DMS114 treated with DMSO at 0.1 percent for 48 hours (cell line): ENCODE measurements around the gene RHOA.
"Not testable (repeated sequence)": the region's sequence is repeated elsewhere in the genome, so short reads cannot be mapped to it uniquely, and the experiment has no call there.

Experiments used
- DNase-seq: peaks from one replicate; lab custom pipeline; 2025; ENCODE audit not compliant: unreplicated experiment; lab: John Stamatoyannopoulos, UW

The RHOA gene

GRCh38 chr3:49371946-49372345 is 39.8 kb downstream of the RHOA start:
- DNase-seq = no peak

- no peak for DNase-seq
These were observed 41.0 kb downstream of the RHOA start for GRCh38 chr3:49370585-49371290.

GRCh38 chr3:49362561-49362960 is 49.2 kb downstream of the RHOA start:
- DNase-seq = no peak

- DNase-seq = no peak
These were observed 52.2 kb downstream of the RHOA start for GRCh38 chr3:49359623-49360022.

GRCh38 chr3:49358884-49359225 is 52.9 kb downstream of the RHOA start:
- no peak for DNase-seq

GRCh38 chr3:49358217-49358883 is 53.4 kb downstream of the RHOA start, which contains the start of gene GPX1:
GPX1 (minus strand) TSS chr3:49358353; CDS start chr3:49358278, 75 bp downstream.
- peak; percentile 85 for DNase-seq

GRCh38 chr3:49357443-49358216 is 54.1 kb downstream of the RHOA start:
- DNase-seq = not testable (repeated sequence)

GRCh38 chr3:49357095-49357442 is 54.7 kb downstream of the RHOA start:
- not testable (repeated sequence) for DNase-seq

GRCh38 chr3:49352890-49353421 is 58.8 kb downstream of the RHOA start:
- DNase-seq = no peak

- no peak for DNase-seq
These were observed 59.5 kb downstream of the RHOA start for GRCh38 chr3:49352281-49352680.

- no peak for DNase-seq
These were observed 60.2 kb downstream of the RHOA start for GRCh38 chr3:49351521-49352011.

GRCh38 chr3:49349348-49350114 is 62.2 kb downstream of the RHOA start:
- no peak for DNase-seq

GRCh38 chr3:49348361-49348760 is 63.4 kb downstream of the RHOA start:
- DNase-seq = not testable (repeated sequence)

GRCh38 chr3:49346797-49347251 is 65.0 kb downstream of the RHOA start:
- DNase-seq = no peak

- no peak for DNase-seq
These were observed 68.6 kb downstream of the RHOA start for GRCh38 chr3:49343163-49343562.

GRCh38 chr3:49341996-49342395 is 69.8 kb downstream of the RHOA start:
- DNase-seq = no peak

GRCh38 chr3:49339941-49340800 is 71.6 kb downstream of the RHOA start, which contains the start of gene USP4:
USP4 (minus strand) TSS chr3:49340053; CDS start chr3:49340024, 29 bp downstream.
- peak; percentile 64 for DNase-seq

- DNase-seq = no peak
These were observed 72.2 kb downstream of the RHOA start for GRCh38 chr3:49339581-49339940.

GRCh38 chr3:49333916-49334633 is 77.7 kb downstream of the RHOA start:
- no peak for DNase-seq
